Measurements from ENCODE around the gene SPAAR.
"Not testable (repeated sequence)": the region's sequence is repeated elsewhere in the genome, so short reads cannot be mapped to it uniquely, and the experiment has no call there.

The SPAAR gene

DNA sequence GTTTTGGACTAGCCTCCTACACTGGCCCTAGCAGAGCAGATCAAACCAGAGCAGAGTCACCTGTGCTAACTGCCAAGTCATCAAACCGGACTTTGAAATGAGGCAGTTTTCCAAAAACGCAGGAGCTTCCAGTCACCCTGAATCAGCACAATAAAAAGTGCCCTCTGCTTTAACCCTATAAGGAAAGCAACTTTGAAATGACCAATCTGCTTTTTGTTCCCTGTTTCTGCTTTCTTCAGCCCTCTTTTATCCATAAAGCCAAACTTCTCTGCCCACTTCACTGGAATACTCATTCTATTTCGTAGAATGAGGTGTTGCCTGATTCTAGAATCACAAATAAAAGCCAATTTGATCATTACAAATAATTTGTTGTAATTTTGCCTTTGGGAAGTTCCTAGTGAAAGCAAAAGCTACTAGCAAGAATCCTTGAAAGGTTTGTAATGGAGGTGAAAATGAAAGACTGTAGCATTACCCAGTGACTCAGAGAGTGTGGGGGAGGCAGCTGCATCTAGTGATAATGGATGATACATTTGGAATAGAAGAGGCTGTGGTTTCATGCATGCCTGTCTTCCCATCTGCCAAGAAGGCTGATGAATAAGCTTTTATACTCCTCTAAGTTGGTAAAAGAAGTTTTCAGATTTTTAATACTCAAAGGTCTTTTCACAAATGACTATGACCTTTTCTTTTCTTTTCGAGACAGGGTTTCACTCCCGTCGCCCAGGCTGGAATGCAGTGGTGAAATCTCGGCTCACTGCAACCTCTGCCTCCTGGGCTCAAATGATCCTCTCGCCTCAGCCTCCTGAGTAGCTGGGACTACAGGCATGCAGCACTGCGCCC is 14.9 kb downstream of the SPAAR start:
- no peak for DNase-seq

DNA sequence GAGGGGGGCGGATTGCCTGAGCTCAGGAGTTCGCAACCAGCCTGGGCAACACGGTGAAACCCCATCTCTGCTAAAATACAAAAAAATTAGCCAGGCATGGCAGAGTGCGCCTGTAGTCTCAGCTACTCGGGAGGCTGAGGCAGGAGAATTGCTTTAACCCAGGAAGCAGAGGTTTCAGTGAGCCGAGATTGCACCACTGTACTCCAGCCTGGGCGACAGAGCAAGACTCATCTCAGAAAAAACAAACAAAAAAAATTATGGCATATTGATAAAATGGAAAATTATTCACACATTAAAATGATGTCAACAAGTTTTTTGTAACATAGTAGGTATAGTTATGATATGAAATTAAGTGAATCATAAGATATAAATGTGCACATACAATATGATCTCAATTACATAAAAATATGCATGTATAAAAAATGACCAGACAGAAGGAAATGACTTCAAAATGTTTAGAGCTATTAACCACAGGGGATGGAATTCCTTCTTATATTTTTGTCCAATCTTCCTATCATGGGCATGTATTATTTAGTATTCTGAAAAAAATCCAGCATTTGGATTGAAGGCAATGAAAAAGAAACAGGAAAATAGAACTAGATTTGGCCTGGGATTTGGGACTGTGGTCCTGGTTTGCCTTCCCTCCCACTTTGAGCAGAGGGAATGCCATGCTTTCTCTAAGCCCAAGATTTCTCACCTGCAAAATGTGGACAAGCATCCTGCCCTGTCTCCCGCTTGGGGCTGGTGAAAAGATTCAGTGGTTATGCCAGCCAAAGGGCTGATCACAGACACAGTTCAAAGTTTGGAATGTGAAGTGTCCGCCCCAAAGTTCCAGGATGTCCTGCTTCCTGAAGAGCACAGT is 19.5 kb downstream of the SPAAR start:
- no peak for DNase-seq

DNA sequence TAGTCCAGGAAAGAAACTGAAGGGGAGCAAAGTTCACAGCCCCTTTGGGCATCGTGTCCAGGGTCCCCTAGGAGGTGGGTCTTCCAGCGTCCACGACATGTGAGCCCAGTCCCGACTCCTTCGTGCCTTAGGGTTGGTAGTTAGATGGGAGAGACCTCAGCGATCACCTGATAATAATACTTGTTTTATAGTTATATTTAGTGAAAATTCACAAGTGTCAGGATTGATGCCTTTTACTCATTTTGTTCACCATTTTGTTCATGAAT is 20.1 kb downstream of the SPAAR start:
- DNase-seq, result no peak

DNA sequence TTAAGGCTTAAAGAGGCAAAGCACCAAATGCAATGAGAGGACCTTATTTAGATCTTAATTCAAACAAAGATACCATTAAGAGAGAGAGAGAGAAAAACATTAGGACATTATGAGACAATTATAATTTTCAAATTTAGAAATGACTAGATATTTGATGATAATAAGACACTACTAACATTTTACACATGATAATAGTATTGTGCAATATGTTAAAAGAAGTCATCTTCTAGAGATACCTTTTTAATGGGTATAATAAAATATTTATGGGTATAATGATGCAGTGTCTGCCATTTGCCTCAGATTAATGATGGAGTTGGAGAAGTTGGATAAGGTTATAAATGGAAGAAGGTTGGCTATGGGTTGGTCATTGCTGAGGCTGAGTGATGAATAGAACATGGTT is 21.2 kb downstream of the SPAAR start:
- no peak for DNase-seq

DNA sequence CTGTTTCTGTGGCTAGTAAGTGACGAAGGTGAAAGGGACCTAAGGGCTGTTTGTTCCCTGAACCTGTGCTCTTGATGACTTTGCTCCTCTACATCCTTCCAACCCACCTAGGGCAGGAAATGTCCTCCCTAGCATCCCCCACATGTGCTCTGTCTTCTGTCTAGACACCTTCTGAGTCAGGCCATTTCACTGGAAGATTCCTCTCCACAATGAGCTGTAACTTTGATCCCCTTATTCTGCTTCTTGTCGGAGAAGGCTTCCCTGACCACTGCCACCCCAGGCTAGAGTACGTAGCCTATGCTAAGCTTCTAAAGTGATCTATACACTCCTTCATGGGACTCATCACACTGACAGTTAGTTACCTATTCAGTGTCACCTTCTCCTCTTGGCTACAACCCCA is 21.7 kb downstream of the SPAAR start:
- no peak for DNase-seq

GRCh38 chr9:35932735-35933134 is 23.4 kb downstream of the SPAAR start:
- DNase-seq, result no peak

DNA sequence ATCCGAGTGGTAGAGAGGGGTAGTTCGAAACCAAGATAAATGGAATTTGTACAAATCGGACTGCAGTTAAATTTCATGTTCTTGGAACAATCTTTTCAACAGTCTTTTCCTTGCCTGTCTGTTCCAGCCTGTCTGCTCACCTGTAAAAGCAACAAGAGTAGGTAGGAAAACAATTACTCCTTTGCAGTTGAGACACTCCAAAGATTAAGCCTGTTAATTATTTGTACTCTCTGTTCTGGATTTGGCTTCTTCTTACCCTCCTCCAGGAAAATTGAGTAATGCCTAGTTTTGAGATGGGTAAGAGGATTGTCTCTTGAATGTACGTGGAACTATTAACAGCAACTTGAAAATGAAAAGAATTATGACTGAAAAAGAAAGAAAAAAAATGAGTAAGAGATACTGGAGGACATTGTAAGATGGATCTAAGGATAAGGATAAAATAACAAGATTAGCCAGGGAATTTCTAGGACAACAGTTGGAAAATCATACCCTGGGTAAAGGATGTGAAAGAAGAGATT is 24.3 kb downstream of the SPAAR start:
- no peak for DNase-seq

DNA sequence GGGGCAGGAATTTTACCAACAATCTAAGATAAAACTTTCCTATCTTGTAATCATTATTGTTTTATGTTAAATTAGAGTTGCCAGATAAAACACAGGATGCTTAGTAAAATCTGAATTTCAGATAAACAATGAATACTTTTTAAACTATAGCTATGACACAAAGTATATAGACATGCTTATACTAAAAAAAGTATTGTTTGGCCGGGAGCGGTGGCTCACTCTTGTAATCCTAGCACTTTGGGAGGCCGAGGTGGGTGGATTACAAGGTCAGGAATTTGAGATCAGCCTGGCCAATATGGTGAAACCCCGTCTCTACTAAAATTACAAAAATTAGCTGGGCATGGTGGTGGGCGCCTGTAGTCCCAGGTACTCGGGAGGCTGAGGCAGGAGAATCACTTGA is 24.8 kb downstream of the SPAAR start:
- DNase-seq, result not testable (repeated sequence)

GRCh38 chr9:35935261-35935660 is 26.0 kb downstream of the SPAAR start:
- DNase-seq, result no peak

- no peak for DNase-seq
Measured at GRCh38 chr9:35935755-35936509, 26.6 kb downstream of the SPAAR start.

- no peak for DNase-seq
Measured at GRCh38 chr9:35937227-35937626, 27.9 kb downstream of the SPAAR start.

DNA sequence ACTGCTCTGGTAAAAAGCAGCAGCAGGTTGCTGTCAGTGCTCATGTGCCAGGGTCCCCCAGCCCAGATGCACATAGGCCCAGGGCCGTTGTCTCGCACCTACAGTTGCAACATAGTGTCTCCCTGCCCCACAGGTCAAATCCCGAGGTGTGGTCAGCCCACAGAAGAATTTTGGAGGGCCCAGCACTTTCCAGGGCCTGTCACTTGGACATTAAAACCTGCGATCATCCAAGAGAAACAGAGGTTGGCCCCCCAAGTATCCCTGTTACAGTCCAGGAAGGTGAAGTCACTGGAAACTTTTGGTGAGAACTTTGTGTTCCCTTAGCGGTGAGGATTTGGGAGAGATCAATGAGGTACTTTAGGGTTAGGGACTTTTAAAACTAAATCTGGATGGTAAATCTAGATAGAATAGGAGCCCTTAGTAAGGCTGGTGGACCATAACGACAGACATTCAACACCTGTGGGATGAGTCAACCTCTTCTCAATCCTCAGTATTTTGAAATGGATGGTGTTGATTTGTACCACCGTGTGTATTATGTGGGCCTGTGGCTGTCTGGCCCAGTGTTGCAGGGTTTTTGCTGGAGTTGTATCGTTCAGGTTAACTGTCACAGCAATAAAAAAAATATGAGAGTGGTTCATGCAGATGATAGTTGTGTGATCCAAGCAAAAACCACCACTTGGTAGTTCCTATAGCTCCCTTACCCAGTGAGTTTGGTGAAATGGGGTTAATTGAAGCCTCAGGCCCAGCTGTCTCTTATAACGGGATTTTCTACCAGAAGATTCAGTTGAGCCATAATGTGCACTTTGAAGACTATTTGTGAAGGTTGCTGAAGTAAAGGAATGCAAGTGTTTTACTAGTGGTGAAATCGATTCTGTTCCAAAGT is 29.4 kb downstream of the SPAAR start:
- DNase-seq, result no peak

DNA sequence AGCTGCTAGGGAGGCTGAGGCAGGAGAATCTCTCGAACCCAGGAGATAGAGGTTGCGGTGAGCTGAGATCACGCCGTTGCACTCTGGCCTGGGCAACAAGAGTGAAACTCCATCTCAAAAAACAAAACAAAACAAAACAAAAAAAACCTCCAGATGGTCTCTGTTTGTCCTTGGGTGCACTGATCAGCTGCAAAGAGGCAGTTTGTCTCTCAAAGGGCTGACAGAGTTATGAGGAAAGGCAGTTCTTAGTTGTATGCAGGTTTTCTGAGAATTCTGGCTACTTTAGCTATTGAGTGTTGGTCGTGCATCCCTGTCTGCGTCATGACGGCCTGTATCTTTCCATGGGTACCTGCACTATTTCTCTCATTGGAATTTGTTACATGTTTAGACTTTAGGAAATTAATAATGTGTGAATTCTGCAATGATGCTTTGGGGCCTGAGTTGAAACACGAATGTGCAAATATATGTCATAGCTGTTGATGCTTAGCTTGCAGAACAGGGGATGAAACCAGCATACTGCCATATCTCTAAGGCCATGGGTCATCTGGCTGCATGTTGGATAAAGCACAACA is 30.5 kb downstream of the SPAAR start:
- DNase-seq, result no peak

- no peak for DNase-seq
Measured at GRCh38 chr9:35940458-35941407, 31.4 kb downstream of the SPAAR start.

GRCh38 chr9:35942286-35942685 is 33.0 kb downstream of the SPAAR start:
- no peak for DNase-seq

- DNase-seq, result no peak
Measured at GRCh38 chr9:35944173-35944572, 34.9 kb downstream of the SPAAR start.

GRCh38 chr9:35944841-35945240 is 35.6 kb downstream of the SPAAR start:
- DNase-seq, result no peak

DNA sequence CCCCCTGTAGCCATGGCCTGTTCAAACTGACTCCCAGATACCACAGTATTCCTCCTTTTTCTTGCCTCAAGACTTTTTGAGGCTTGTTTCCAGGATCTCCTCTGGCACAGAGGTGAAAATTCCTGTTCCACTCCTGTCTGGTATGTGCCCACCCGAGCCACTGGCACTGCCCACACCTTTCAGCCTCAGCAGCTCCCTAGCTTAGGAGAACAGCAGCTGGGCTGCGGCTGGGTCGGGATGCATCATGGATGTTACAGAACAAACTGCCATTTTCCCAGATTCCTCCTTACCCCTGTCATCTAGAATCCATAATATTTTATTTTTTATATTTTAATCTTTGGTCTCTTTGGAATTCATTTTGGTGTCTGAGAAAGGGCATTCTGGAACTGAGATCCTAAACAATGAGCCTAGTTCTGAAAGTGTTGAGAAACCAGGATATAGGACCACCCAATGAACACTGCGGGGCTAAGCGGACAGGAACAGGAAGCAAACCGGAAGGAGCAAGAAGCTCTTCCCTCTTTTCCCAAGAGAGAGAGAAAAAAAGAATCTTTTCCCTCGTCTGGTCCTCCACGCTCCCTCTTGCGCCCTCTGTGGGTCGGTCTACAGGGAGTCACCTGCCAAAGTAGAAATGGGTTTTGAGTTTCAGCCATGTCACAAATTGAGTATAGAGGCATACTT is 36.2 kb downstream of the SPAAR start:
- DNase-seq, result peak; percentile 81

DNA sequence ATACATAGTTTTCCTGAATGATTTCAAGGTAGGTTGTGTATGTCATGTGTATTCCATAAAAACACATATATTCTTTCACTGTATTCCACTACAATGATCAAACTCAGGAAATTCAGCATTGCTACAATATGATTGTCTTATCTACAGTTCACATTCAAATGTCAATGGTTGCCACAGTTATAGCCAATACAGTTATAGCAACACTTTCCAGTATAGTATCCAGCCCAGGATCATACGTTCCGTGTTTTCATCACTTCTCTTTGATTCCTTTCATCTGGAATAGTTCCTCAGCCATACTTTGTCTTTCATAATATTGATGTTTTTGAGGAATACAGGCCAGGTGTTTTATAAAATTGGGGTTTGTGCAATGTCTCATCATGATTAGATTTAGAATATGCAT is 39.2 kb downstream of the SPAAR start:
- DNase-seq, result no peak

DNA sequence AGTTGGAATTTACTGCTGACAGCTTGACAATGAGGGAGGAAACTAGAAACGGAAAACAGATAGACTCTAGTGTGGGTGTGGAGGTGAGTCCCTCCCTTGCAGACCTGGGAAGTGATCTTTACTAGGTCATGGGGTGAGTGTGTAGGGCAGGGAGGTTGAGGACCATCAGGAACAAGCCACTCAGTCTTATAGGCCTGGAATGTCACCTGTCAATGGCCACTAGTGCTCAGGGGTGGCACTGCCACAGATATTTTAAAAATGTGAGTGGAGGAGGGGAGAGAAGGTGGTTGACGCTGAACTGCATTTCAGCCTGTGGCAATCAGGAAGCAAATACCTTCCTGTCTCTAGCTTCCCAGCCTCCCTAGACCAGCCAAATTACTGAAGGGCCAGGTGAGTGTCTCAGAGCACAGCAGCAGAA is 39.6 kb downstream of the SPAAR start:
- no peak for DNase-seq

Measured in NCI-H1436 (cell line).